HAP-1 (cell line): ENCODE results near the gene PWWP2A.
"Not testable (repeated sequence)": the region's sequence is repeated elsewhere in the genome, so short reads cannot be mapped to it uniquely, and the experiment has no call there.

ENCODE experiments used
- DNase-seq, 2 experiments: peaks; one replicate each; pipeline ENCODE4 v3.0.0-alpha.2; 2016 to 2020; ENCODE audit warnings: low spot score in 2 of 2
- H3K27me3 ChIP-seq: fragments of 250-450 bp; sonication (Bioruptor Pico); 2 replicates; pipeline ENCODE4 v1.5.1; 2020; ENCODE audit warnings: low read depth, mild to moderate bottlenecking, moderate library complexity
- H3K36me3 ChIP-seq: fragments of 250-450 bp; sonication (Bioruptor Pico); replicated peaks from 2 replicates; pipeline ENCODE4 v1.5.1; 2020; ENCODE audit warnings: mild to moderate bottlenecking
- H3K4me1 ChIP-seq: fragments of 250-450 bp; sonication (Bioruptor Pico); 2 replicates; pipeline ENCODE4 v1.5.1; 2020; ENCODE audit warnings: mild to moderate bottlenecking
- H3K4me3 ChIP-seq: fragments of 250-450 bp; sonication (Bioruptor Pico); 2 replicates; pipeline ENCODE4 v1.5.1; 2020; ENCODE audit warnings: mild to moderate bottlenecking, moderate library complexity
- H3K9me3 ChIP-seq: fragments of 250-450 bp; sonication (Bioruptor Pico); 2 replicates; pipeline ENCODE4 v1.5.1; 2020; ENCODE audit warnings: mild to moderate bottlenecking, moderate library complexity
- in situ Hi-C: fragments of 300-500 bp; cut with MboI; formaldehyde crosslinking; loops from 3 replicates; pipeline ENCODE4 v1.14.3; 2020; ENCODE audit warnings: low sequenced_read_pairs, inconsistent platforms, mixed read lengths

Gene PWWP2A

DNA sequence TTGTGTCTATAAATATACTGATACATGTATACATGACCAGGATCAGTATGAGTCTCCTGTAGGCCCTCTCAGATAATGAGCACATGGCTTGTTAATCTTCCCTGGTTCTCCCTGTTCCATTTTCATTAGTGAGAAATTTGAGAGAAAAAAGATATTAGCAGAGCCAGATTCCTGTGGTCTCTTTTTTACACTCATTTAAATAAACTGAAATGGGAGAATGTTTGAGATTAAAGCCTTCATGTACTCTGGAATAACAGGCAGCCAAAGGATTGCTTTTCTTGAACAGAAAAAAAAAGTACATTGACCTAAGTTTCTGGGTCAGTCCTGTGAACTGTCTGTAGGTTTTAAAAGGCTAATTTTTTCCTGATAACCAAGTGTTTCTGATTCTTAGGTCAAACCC is 44.2 kb downstream of the PWWP2A start:
- Histone ChIP-seq H3K27me3 (no peaks in the 10 kb centered on the region), H3K4me3 (no peak overlapping the region), H3K4me1 (no peaks in the 10 kb centered on the region), H3K9me3 (no peaks in the 10 kb centered on the region), H3K36me3 (peaks cover 4% of the 10 kb centered on the region; the same call in 1 of the 2 replicates)
- no peak for DNase-seq
- in situ Hi-C loops, result no loop called here

DNA sequence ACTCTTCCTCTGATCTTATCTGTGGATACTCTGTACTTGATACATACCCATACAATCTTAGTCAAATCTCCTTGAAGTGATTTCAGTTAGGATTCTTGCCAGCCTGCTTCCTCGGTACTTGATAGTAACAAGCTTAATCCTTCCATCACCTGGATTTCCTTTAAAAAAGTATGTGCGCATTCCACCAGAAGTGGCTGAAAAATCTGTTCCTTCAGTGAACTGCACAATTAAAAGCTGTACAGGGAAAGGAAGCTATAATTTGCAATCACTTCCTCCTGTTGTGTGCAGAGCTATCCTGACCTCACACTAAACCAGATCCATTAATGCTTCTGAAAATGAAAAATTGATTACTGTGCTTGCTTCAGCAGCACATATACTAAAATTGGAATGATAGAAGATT is 47.3 kb downstream of the PWWP2A start:
- Histone ChIP-seq H3K4me1 (no peaks in the 10 kb centered on the region), H3K9me3 (no peaks in the 10 kb centered on the region), H3K36me3 (peaks cover 11% of the 10 kb centered on the region), H3K27me3 (no peaks in the 10 kb centered on the region), H3K4me3 (no peak overlapping the region)
- DNase-seq, result no peak
- in situ Hi-C loops, result no loop called here

DNA sequence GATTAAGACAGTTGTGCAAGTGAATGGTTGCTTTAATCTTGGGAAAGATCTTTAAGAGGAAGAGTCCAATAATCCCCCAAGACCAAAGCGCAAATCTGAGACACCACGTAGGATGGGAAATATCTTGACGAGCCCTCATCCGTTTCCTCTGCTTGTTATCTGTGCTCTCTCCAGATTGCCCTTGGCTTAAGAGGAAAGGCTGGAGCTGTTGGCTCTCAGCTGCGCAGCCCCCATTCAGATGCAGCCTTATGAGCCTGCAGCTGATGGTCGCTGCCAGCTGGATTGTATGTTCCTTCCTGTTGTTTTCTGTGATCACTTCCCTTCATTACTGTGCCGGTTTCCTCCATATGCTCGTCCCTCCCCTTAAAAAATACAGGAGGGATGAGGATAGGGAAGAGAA is 47.7 kb downstream of the PWWP2A start:
- no peaks in the 10 kb centered on the region for H3K9me3 ChIP-seq
- DNase-seq, result no peak
- no peaks in the 10 kb centered on the region for H3K27me3 ChIP-seq
- peaks cover 11% of the 10 kb centered on the region for H3K36me3 ChIP-seq
- H3K4me3 ChIP-seq, result no peak overlapping the region
- in situ Hi-C loops, result no loop called here
- no peaks in the 10 kb centered on the region for H3K4me1 ChIP-seq

DNA sequence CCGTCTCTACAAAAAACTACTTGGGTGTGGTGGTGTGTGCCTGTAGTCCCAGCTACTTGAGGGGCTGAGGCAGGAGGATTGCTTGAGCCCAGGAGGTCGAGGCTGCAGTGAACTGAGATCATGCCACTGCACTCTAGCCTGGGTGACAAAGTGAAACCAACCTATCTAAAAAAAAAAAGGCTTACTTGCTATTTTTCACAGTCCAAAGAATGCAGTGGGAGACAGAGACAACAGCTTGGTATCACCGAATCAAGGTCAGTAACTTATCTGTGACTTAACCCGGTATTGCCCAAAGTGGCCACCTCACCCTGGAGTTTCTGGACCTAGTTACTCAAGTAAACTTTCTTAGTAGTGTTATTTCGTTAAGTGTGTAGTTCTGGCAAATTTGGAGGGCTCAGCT is 50.1 kb downstream of the PWWP2A start:
- H3K4me1 ChIP-seq, H3K27me3 ChIP-seq, DNase-seq, H3K4me3 ChIP-seq, H3K9me3 ChIP-seq, in situ Hi-C loops: not testable (repeated sequence)
- peaks cover 11% of the 10 kb centered on the region for H3K36me3 ChIP-seq

DNA sequence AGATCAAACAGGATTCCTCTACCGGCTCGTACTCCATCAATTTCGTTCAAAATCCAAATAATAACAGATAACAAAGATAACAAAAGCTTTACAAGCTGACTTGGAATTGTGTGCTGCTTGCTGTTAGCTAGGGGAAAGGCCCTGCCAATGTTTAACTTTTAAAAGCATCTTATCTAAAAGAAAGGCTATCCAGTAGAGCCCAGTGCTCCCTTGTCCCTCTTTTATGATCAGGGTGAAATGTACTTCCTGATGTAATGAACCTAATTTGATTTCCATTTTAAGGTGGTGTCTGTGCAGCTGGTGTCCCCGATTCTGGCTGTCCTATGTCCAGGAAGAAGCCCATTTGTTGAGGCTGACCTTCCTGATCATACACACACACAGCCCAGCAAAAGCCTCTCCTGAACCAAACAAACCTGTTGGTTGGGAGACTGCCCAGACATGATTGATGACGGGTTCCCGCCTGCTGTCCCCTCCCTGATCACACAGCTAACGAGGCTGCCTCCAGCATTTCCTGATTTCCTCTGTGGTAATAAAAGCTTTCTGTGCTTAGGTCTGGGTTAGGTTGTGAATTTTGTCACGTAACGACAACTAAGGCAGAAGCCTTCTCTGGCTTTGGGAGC is 54.1 kb downstream of the PWWP2A start:
- Histone ChIP-seq H3K27me3 (no peaks in the 10 kb centered on the region), H3K36me3 (peaks cover 14% of the 10 kb centered on the region), H3K4me3 (no peak overlapping the region), H3K9me3 (no peaks in the 10 kb centered on the region), H3K4me1 (no peaks in the 10 kb centered on the region)
- in situ Hi-C loops, result no loop called here
- DNase-seq, result no peak

DNA sequence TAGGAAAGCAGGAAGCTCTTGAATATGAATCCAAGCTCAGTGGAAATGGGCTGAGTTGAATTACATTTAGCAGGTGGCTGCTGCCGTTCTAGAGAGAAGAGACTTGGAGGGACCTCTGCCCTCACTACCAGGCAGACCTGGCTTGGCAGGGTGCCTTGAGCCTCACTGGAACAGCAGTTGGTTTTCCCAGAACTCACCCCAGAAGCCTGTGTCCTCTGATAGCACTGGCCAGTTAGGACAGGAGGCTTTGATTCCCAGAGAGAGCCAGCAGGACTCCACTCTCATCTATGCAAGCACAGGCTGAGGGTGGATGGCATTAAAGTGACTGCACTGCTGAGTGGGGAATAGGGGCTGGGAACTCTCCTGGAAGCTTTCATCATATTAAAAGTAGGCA is 54.8 kb downstream of the PWWP2A start:
- DNase-seq, result no peak

DNA sequence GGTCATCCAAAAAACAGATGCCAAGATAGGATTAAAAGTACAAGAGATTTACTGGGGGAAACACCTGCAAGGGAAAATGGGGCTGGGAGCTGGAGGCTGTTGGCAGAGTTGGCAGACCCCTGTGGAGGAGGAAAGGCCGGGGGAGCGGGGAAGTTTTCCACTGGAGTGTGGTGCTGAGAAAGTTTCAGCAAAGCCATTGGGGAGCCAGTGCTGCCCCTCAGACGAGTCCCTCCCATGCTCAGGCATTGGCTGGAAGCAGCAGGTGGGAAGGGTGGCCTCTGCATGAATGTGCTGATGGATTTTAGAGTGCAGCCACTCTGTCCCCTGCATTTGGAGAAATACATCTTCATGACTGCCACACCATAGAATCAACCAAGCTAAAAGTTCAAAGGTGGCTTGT is 57.5 kb downstream of the PWWP2A start:
- peaks cover 15% of the 10 kb centered on the region; the same call in 1 of the 2 replicates for H3K36me3 ChIP-seq

More for the DNA sequence above, 54.8 kb downstream of the PWWP2A start:
- Histone ChIP-seq H3K4me1 (no peaks in the 10 kb centered on the region), H3K36me3 (peaks cover 14% of the 10 kb centered on the region), H3K4me3 (no peak overlapping the region), H3K9me3 (no peaks in the 10 kb centered on the region), H3K27me3 (no peaks in the 10 kb centered on the region)
- in situ Hi-C loops, result no loop called here

DNA sequence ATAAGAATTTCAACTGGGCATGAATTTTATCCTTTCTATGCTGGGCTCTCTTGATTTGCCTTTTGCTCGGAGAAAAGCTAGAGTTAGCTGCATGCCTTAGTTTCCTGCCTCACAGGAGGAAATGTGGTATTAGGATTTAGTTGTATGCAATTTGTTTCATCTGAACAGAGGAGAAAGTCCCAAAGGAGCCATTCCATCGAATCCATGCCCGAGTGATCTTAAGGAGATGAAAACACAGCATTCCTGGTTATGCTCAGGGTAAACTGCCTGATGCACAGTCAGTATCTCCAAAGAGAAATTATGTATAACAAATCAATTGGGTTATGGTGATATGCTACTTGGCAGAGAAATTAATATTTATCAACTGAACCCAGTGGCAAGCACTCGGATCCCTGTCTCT is 59.2 kb downstream of the PWWP2A start:
- H3K4me3 ChIP-seq, result no peak overlapping the region
- H3K27me3 ChIP-seq, result no peaks in the 10 kb centered on the region
- H3K9me3 ChIP-seq, result no peaks in the 10 kb centered on the region
- no peaks in the 10 kb centered on the region for H3K4me1 ChIP-seq
- in situ Hi-C loops, result no loop called here
- DNase-seq, result no peak
- H3K36me3 ChIP-seq, result peaks cover 16% of the 10 kb centered on the region; the same call in 1 of the 2 replicates

More for the DNA sequence above, 57.5 kb downstream of the PWWP2A start:
- Histone ChIP-seq H3K27me3 (no peaks in the 10 kb centered on the region), H3K4me3 (no peak overlapping the region), H3K9me3 (no peaks in the 10 kb centered on the region), H3K4me1 (no peaks in the 10 kb centered on the region)
- in situ Hi-C loops, result no loop called here
- DNase-seq, result no peak

DNA sequence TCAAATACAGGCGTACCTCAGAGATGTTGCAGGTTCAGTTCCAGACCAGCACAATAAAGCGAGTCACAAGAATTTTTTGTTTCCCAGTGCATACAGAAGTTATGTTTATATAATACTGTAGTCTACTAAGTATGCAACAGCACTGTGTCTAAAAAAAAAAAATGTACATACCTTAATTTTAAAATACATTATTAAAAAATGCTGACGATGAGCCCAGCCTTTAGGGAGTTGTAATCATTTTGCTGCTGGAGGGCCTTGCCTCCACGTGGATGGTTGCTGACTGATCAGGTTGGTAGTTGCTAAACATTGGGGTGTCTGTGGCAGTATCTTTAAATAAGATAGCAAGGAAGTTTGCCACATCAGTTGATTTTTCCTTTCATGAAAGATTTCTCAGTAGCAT is 62.0 kb downstream of the PWWP2A start:
- peaks cover 26% of the 10 kb centered on the region for H3K36me3 ChIP-seq
- in situ Hi-C loops, result no loop called here

DNA sequence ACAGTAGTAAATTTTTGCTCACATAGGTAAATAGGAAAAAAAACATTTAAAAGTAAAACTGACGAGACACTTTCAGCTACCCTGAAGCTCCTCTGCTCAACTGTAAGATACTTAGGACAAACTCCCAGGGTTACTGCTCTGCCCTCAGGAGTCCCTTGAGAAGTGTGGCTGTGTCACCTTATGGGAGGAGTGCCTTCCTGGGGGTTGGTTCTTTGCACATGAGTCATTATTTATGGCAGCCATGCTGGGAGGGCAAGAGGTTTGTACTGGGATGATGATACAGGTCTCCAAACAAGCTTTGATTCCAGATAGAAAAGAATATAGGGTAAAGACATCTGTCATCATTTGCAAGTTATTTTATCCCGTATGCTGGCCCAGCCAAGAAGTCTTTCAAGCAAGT is 64.4 kb downstream of the PWWP2A start:
- H3K36me3 ChIP-seq, result peaks cover 36% of the 10 kb centered on the region
- H3K4me3 ChIP-seq, result no peak overlapping the region
- no peaks in the 10 kb centered on the region for H3K27me3 ChIP-seq
- DNase-seq, result no peak
- no peaks in the 10 kb centered on the region for H3K4me1 ChIP-seq
- no peaks in the 10 kb centered on the region for H3K9me3 ChIP-seq
- in situ Hi-C loops, result no loop called here

More for the DNA sequence above, 62.0 kb downstream of the PWWP2A start:
- Histone ChIP-seq H3K27me3 (no peaks in the 10 kb centered on the region), H3K9me3 (no peaks in the 10 kb centered on the region), H3K4me3 (no peak overlapping the region), H3K4me1 (no peaks in the 10 kb centered on the region)
- no peak for DNase-seq

DNA sequence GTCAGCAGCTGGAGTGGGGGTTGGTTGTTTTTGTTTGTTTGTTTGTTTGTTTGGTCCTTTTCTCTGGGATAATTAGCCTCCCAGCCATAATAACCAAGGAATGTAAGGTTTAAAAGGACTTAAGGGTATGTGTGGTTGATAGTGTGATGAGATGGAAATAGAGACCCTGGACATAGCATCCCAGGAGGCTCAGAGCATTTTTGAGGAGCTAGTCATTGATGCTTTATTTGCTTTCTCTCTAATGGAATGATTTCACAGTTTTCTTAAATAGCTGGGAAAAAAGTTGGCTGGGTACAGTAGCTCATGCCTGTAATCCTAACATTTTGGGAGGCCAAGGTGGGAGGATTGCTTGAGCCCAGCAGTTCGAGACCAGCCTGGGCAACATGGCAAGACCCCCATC is 65.2 kb downstream of the PWWP2A start:
- no peak for DNase-seq
- Histone ChIP-seq H3K9me3 (no peaks in the 10 kb centered on the region), H3K4me3 (no peak overlapping the region), H3K4me1 (no peaks in the 10 kb centered on the region), H3K27me3 (no peaks in the 10 kb centered on the region), H3K36me3 (peaks cover 43% of the 10 kb centered on the region)
- in situ Hi-C loops, result no loop called here

DNA sequence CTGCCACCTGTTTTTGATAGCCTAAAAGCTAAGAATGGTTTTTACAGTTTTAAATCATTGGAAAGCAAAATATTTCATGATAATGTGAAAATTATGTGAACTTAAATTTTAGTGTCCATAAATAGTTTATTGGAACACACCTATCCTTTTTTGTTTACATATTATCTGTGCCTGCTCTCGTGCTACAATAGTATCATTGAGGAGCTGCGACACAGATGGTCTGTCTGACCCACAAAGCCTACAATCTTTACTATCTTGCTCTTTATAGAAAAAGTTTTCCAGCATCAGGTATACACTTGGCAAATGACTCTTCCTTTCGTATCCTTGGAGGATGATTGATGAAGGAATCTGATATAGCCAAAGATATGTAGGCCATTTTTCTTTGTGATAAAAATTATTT is 70.2 kb downstream of the PWWP2A start:
- in situ Hi-C loops, result no loop called here
- Histone ChIP-seq H3K4me1 (peaks cover 15% of the 10 kb centered on the region), H3K4me3 (no peak overlapping the region), H3K36me3 (peaks cover 29% of the 10 kb centered on the region), H3K27me3 (no peaks in the 10 kb centered on the region), H3K9me3 (no peaks in the 10 kb centered on the region)
- DNase-seq, result no peak

DNA sequence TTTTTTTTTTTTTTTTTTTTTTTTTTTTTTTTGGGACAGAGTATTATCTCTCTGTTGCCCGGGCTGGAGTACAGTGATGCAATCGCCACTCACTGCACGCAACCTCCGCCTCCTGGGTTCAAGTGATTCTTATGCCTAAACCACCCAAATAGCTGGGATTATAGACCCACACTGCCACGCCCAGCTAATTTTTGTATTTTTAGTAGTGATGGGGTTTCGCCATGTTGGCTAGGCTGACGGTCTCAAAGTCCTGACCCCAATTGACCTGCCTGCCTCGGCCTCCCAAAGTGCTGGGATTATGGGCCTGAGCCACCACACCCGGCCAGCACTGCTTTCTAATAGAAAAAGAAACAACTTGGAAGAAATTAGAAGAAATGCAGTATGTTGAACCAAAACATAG is 71.1 kb downstream of the PWWP2A start:
- Histone ChIP-seq H3K9me3 (no peaks in the 10 kb centered on the region), H3K4me1 (peaks cover 17% of the 10 kb centered on the region), H3K4me3 (no peak overlapping the region), H3K36me3 (peaks cover 33% of the 10 kb centered on the region), H3K27me3 (no peaks in the 10 kb centered on the region)
- DNase-seq, result no peak
- in situ Hi-C loops, result no loop called here

DNA sequence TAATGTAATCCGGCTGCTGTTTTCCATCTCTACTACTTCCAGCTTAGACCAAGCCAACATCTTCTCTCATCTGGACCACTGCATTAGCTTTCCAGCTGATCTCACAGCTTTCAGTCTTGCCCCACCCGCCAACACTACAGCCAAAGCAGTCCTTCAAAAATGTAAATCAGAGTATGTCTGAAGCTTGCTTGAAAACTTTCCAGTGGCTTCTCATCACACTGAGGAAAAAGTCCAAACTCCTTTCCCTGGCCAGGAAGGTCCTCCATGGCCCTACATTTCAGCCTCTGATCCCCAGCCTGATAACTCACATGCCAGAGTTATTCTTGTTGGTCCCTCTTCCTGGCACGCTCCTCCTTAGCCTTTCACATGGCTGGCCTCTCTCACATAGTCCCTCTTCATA is 71.8 kb downstream of the PWWP2A start:
- no peaks in the 10 kb centered on the region for H3K9me3 ChIP-seq
- no peaks in the 10 kb centered on the region for H3K27me3 ChIP-seq
- no peak overlapping the region for H3K4me3 ChIP-seq
- H3K36me3 ChIP-seq, result peaks cover 28% of the 10 kb centered on the region
- in situ Hi-C loops, result no loop called here
- no peak for DNase-seq
- H3K4me1 ChIP-seq, result peaks cover 24% of the 10 kb centered on the region

DNA sequence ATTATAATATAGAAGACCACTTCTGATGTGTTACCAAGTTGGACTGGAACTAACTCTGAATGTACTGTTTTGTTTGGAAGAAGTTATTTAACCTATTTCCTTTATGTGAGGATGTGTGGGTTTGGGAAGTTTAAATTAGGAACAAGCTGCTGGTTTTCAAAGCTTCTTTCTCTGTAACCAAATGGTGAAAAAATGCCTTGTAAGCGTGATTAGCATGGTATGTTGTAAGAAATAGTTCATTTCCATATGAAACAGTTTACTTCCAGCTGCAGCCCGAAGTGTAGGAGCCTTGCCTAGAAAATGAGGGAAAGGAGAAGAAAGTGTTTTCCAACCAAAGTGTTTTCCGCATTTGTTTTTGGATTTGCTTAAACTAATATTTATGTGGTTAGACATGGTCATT is 74.3 kb downstream of the PWWP2A start:
- peak; percentile 22 to 47 for DNase-seq
- H3K36me3 ChIP-seq, result peaks cover 19% of the 10 kb centered on the region

More for the DNA sequence above, 74.3 kb downstream of the PWWP2A start:
- no peaks in the 10 kb centered on the region for H3K9me3 ChIP-seq
- H3K27me3 ChIP-seq, result no peaks in the 10 kb centered on the region
- no peak overlapping the region for H3K4me3 ChIP-seq
- in situ Hi-C loops, result no loop called here
- H3K4me1 ChIP-seq, result peaks cover 26% of the 10 kb centered on the region
